ENCODE data around the gene MRTFA.

The MRTFA gene

GRCh38 chr22:40580631-40581030, 55.9 kb downstream of the MRTFA start:
- DNase-seq (ENCODE audit: extremely low read depth, insufficient read length): no peak
- Histone ChIP-seq H3K4me3 (replicated peaks; ENCODE audit: low read depth, low read length) (no peak overlapping the region), H3K27me3 (replicated peaks; ENCODE audit: control insufficient read depth, insufficient read depth, low read length) (no peaks in the 10 kb centered on the region), H3K36me3 (ENCODE audit: control insufficient read depth, insufficient read depth, low read length) (no peaks in the 10 kb centered on the region; the same call in none of the 2 replicates)
- TF ChIP-seq CTCF (IDR thresholded peaks at IDR 0.05; ENCODE audit: insufficient read depth, low read length, poor library complexity, severe bottlenecking): no peak

GRCh38 chr22:40578171-40578570, 58.3 kb downstream of the MRTFA start:
- TF ChIP-seq CTCF (IDR thresholded peaks at IDR 0.05; ENCODE audit: insufficient read depth, low read length, poor library complexity, severe bottlenecking): no peak
- DNase-seq (ENCODE audit: extremely low read depth, insufficient read length): no peak

GRCh38 chr22:40572976-40573375, 63.5 kb downstream of the MRTFA start:
- TF ChIP-seq CTCF (IDR thresholded peaks at IDR 0.05; ENCODE audit: insufficient read depth, low read length, poor library complexity, severe bottlenecking): no peak
- H3K36me3 ChIP-seq (ENCODE audit: control insufficient read depth, insufficient read depth, low read length): no peaks in the 10 kb centered on the region
- no peak for DNase-seq (ENCODE audit: extremely low read depth, insufficient read length)

More at GRCh38 chr22:40578171-40578570, 58.3 kb downstream of the MRTFA start:
- Histone ChIP-seq H3K36me3 (ENCODE audit: control insufficient read depth, insufficient read depth, low read length) (no peaks in the 10 kb centered on the region; the same call in none of the 2 replicates), H3K27me3 (replicated peaks; ENCODE audit: control insufficient read depth, insufficient read depth, low read length) (no peaks in the 10 kb centered on the region), H3K4me3 (replicated peaks; ENCODE audit: low read depth, low read length) (no peak overlapping the region)

GRCh38 chr22:40571887-40572286, 64.6 kb downstream of the MRTFA start:
- no peaks in the 10 kb centered on the region for H3K27me3 ChIP-seq (replicated peaks; ENCODE audit: control insufficient read depth, insufficient read depth, low read length)
- TF ChIP-seq CTCF (IDR thresholded peaks at IDR 0.05; ENCODE audit: insufficient read depth, low read length, poor library complexity, severe bottlenecking): no peak
- H3K36me3 ChIP-seq (ENCODE audit: control insufficient read depth, insufficient read depth, low read length): no peaks in the 10 kb centered on the region
- no peak for DNase-seq (ENCODE audit: extremely low read depth, insufficient read length)
- no peak overlapping the region for H3K4me3 ChIP-seq (replicated peaks; ENCODE audit: low read depth, low read length)

More at GRCh38 chr22:40572976-40573375, 63.5 kb downstream of the MRTFA start:
- Histone ChIP-seq H3K27me3 (replicated peaks; ENCODE audit: control insufficient read depth, insufficient read depth, low read length) (no peaks in the 10 kb centered on the region), H3K4me3 (replicated peaks; ENCODE audit: low read depth, low read length) (no peak overlapping the region)

GRCh38 chr22:40567626-40568328, 68.7 kb downstream of the MRTFA start:
- no peak for TF ChIP-seq CTCF (IDR thresholded peaks at IDR 0.05; ENCODE audit: insufficient read depth, low read length, poor library complexity, severe bottlenecking)
- Histone ChIP-seq H3K4me3 (replicated peaks; ENCODE audit: low read depth, low read length) (no peak overlapping the region), H3K36me3 (ENCODE audit: control insufficient read depth, insufficient read depth, low read length) (no peaks in the 10 kb centered on the region), H3K27me3 (replicated peaks; ENCODE audit: control insufficient read depth, insufficient read depth, low read length) (no peaks in the 10 kb centered on the region)
- DNase-seq (ENCODE audit: extremely low read depth, insufficient read length): no peak

Measured in GM06990 (cell line).